GM23338 (cell line): ENCODE results near the gene ZSWIM9.
"Not testable (repeated sequence)": the region's sequence is repeated elsewhere in the genome, so short reads cannot be mapped to it uniquely, and the experiment has no call there.

Experiments
- CREB1 ChIP-seq: fragments of 250-450 bp; sonication (Bioruptor Pico); IDR thresholded peaks from 2 replicates; pipeline ENCODE4 v1.5.0; 2020; ENCODE audit warnings: low read depth, mild to moderate bottlenecking, moderate library complexity
- CTCF ChIP-seq, 2 experiments: fragments of 200-600 bp in 1 of 2; sonication (generic) in 1 of 2; conservative IDR thresholded peaks; 2 replicates each; pipeline versions ENCODE4 v1.5.1 to v1.6.1; 2016 to 2017; ENCODE audit warnings: antibody characterized with exemption in 2 of 2, low read depth in 2 of 2, mild to moderate bottlenecking in 2 of 2, moderate library complexity in 1 of 2
- ETS1 ChIP-seq: IDR thresholded peaks from 2 replicates; pipeline ENCODE4 v1.6.1; 2016; ENCODE audit warnings: antibody characterized with exemption
- EZH2 ChIP-seq: fragments of 200-600 bp; sonication (generic); IDR thresholded peaks from one replicate; pipeline ENCODE4 v1.8.0; 2017; ENCODE audit warnings: antibody characterized with exemption, mild to moderate bottlenecking, low read depth; ENCODE audit not compliant: unreplicated experiment
- EZH2phosphoT487 ChIP-seq: fragments of 200-600 bp; sonication (generic); IDR thresholded peaks from one replicate; pipeline ENCODE4 v1.8.1; 2018; ENCODE audit warnings: antibody characterized with exemption; ENCODE audit not compliant: unreplicated experiment
- JUNB ChIP-seq: IDR thresholded peaks from one replicate; pipeline ENCODE4 v1.6.1; 2016; ENCODE audit warnings: antibody characterized with exemption; ENCODE audit not compliant: unreplicated experiment
- NANOG ChIP-seq: IDR thresholded peaks from 2 replicates; pipeline ENCODE4 v1.6.1; 2016; ENCODE audit warnings: antibody characterized with exemption, borderline replicate concordance
- POLR2AphosphoS5 ChIP-seq: IDR thresholded peaks from 2 replicates; pipeline ENCODE4 v1.6.1; 2016; ENCODE audit warnings: antibody characterized with exemption, low read depth
- REST ChIP-seq: IDR thresholded peaks from one replicate; pipeline ENCODE4 v1.6.1; 2018; ENCODE audit warnings: antibody characterized with exemption; ENCODE audit not compliant: unreplicated experiment
- STAT1 ChIP-seq: IDR thresholded peaks from one replicate; pipeline ENCODE4 v1.6.1; 2016; ENCODE audit warnings: antibody characterized with exemption; ENCODE audit not compliant: unreplicated experiment
- ZNF114 ChIP-seq: fragments of 250-450 bp; sonication (Bioruptor Pico); IDR thresholded peaks from 2 replicates; pipeline ENCODE4 v1.5.0; 2020; ENCODE audit warnings: mild to moderate bottlenecking, moderate library complexity
- ZNF331 ChIP-seq: fragments of 250-450 bp; sonication (Bioruptor Pico); IDR thresholded peaks from 2 replicates; pipeline ENCODE4 v1.5.0; 2020; ENCODE audit warnings: low read depth, mild to moderate bottlenecking, moderate library complexity
- ZNF462 ChIP-seq: fragments of 250-450 bp; sonication (Bioruptor Pico); IDR thresholded peaks from 2 replicates; pipeline ENCODE4 v1.5.0; 2020; ENCODE audit warnings: mild to moderate bottlenecking, moderate library complexity

GRCh38 chr19:48220784-48221183 lies 50.3 kb downstream of the ZSWIM9 start:
- TF ChIP-seq JUNB; POLR2AphosphoS5; EZH2; EZH2phosphoT487; CTCF (conservative IDR thresholded peaks at IDR 0.05; ENCODE audit: low read depth in 2 of 2); CREB1 (CRISPR knock-in tag); REST; ZNF114 (CRISPR knock-in tag); ZNF462 (CRISPR knock-in tag); NANOG; ZNF331; STAT1; ETS1: not testable (repeated sequence)
